ENCODE measurements around the gene STAG3.
"Not testable (repeated sequence)": the region's sequence is repeated elsewhere in the genome, so short reads cannot be mapped to it uniquely, and the experiment has no call there.

STAG3 gene

DNA sequence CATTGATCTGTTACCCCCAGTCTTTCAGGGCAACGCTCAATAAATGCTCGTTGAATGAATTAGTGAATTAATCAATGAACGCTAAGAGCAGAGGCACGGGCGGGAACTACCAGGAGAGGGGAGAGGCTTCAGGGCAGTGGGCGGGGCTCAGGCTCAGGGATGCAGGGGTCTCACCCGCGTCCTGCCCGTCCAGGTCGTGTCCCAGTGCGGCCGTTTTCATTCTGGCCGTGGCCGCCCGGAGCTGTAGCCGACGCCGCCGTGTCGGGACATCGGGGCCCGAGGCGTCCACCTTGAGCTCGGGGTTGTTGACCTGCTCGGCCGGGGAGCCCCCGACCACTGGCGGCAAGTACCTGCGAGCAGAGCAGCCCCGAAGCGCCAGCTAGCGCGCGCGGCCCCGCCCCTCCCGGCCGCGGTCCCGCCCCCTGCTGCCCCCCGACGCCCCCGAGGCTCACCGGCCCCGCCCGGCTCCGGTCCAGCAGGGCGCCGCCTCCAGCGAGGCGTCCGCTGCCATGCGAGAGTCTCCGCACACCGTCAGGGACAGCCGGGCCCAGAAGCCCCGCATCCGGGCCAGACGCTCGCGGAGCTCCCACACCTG lies 6.5 kb upstream of the STAG3 start:
- Histone ChIP-seq H3K4me3 (peak overlapping the region; percentile 72), H3K27ac (no peak overlapping the region)
- no peak for DNase-seq (ENCODE audit: low spot score)
- TF ChIP-seq, protein P1, sequence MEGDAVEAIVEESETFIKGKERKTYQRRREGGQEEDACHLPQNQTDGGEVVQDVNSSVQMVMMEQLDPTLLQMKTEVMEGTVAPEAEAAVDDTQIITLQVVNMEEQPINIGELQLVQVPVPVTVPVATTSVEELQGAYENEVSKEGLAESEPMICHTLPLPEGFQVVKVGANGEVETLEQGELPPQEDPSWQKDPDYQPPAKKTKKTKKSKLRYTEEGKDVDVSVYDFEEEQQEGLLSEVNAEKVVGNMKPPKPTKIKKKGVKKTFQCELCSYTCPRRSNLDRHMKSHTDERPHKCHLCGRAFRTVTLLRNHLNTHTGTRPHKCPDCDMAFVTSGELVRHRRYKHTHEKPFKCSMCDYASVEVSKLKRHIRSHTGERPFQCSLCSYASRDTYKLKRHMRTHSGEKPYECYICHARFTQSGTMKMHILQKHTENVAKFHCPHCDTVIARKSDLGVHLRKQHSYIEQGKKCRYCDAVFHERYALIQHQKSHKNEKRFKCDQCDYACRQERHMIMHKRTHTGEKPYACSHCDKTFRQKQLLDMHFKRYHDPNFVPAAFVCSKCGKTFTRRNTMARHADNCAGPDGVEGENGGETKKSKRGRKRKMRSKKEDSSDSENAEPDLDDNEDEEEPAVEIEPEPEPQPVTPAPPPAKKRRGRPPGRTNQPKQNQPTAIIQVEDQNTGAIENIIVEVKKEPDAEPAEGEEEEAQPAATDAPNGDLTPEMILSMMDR (IDR thresholded peaks at IDR 0.05): no peak

DNA sequence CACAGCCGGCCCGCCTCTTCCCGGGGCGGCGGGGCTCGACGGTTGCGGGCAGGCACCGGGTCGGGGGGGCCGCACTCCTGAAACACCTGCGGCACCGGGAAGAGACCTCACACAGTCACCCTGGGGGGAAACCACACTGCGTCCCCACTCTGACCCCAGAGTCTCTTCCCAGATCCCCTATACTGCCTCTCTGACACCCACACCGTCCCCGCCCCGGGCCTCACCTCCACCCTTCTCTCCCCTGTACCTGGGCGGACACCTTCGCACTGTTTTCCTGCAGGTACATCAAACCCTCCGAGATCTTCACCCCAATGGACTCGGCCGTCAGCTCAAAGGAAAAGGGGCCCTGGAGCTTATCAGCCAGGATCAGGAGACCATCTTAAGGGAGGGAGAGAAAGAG lies 5.9 kb upstream of the STAG3 start:
- TF ChIP-seq, protein P1 (IDR thresholded peaks at IDR 0.05): no peak
- Histone ChIP-seq H3K27ac (no peak overlapping the region), H3K4me3 (peak overlapping the region; percentile 72)
- DNase-seq (ENCODE audit: low spot score): no peak

- H3K4me3 ChIP-seq: no peak overlapping the region
- TF ChIP-seq, protein P1 (IDR thresholded peaks at IDR 0.05): no peak
- no peak for DNase-seq (ENCODE audit: low spot score)
- H3K27ac ChIP-seq: no peak overlapping the region
Observed at GRCh38 chr7:100173806-100174495, 3.8 kb upstream of the STAG3 start.

- TF ChIP-seq, protein P1 (IDR thresholded peaks at IDR 0.05): no peak
- no peak for DNase-seq (ENCODE audit: low spot score)
- Histone ChIP-seq H3K4me3 (no peak overlapping the region), H3K27ac (no peak overlapping the region)
Observed at GRCh38 chr7:100174582-100174981, 3.1 kb upstream of the STAG3 start.

- DNase-seq (ENCODE audit: low spot score): no peak
- Histone ChIP-seq H3K4me3 (no peak overlapping the region), H3K27ac (no peak overlapping the region)
- TF ChIP-seq, protein P1 (IDR thresholded peaks at IDR 0.05): no peak
Observed at GRCh38 chr7:100175296-100175935, 2.3 kb upstream of the STAG3 start.

GRCh38 chr7:100176096-100177044 lies 1.3 kb upstream of the STAG3 start:
- Histone ChIP-seq H3K4me3 (peak overlapping the region; percentile 64), H3K27ac (peak overlapping the region in 1 of 2 donors; percentile 10)
- TF ChIP-seq, protein P1 (IDR thresholded peaks at IDR 0.05): no peak
- DNase-seq (ENCODE audit: low spot score): no peak

- DNase-seq (ENCODE audit: low spot score); H3K27ac ChIP-seq; H3K4me3 ChIP-seq: not testable (repeated sequence)
Observed at GRCh38 chr7:100180084-100180483, 2.4 kb downstream of the STAG3 start.

DNA sequence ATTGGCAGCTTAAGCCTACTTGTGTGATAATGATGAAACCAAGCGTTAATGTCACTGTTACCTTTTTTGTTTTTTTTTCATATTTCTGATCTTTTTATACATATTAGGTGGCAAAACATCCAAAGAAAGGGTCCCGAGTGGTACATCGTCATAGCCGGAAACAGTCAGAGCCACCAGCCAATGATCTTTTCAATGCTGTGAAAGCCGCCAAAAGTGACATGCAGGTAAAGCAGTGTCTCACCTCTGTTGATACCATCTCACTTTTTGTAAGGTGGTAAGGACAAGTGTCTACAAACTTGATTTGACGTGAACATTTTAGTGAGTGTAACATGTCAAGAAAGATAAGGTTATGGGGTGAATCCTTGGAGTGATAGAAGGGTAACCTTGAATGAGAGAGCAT lies 4.9 kb downstream of the STAG3 start:
- not testable (repeated sequence) for H3K4me3 ChIP-seq; H3K27ac ChIP-seq; DNase-seq (ENCODE audit: low spot score)

- H3K4me3 ChIP-seq; DNase-seq (ENCODE audit: low spot score): not testable (repeated sequence)
Observed at GRCh38 chr7:100183090-100183489, 5.4 kb downstream of the STAG3 start.

More at GRCh38 chr7:100183090-100183489, 5.4 kb downstream of the STAG3 start:
- not testable (repeated sequence) for H3K27ac ChIP-seq
